HL-60 (cell line): ENCODE data around the gene IQCE.

Experiments
- DNase-seq, 2 experiments: peaks; one replicate each; pipeline ENCODE4 v3.0.0-alpha.2; 2010 to 2020; ENCODE audit warnings: low read depth in 1 of 2, low spot score in 1 of 2
- H3K27ac ChIP-seq: fragments of 250-450 bp; sonication (Bioruptor Pico); replicated peaks from 2 replicates; pipeline ENCODE4 v1.5.1; 2020; ENCODE audit warnings: mild to moderate bottlenecking, moderate library complexity
- H3K27me3 ChIP-seq: fragments of 250-450 bp; sonication (Bioruptor Pico); 2 replicates; pipeline ENCODE4 v1.5.1; 2021; ENCODE audit warnings: mild to moderate bottlenecking, moderate library complexity; ENCODE audit not compliant: insufficient read depth, poor library complexity, severe bottlenecking
- H3K4me3 ChIP-seq: replicated peaks from 2 replicates; pipeline ENCODE4 v1.5.1; 2011; ENCODE audit warnings: mild to moderate bottlenecking, control low read depth, low read length; ENCODE audit not compliant: insufficient read depth
- CTCF ChIP-seq: IDR thresholded peaks from one replicate; pipeline ENCODE4 v1.5.1; 2011; ENCODE audit warnings: low read length, control low read depth, inconsistent platforms; ENCODE audit not compliant: insufficient read depth
- GABPA ChIP-seq: IDR thresholded peaks from 2 replicates; pipeline ENCODE4 v1.6.1; 2012; ENCODE audit warnings: low read depth
- POLR2AphosphoS5 ChIP-seq: IDR thresholded peaks from 2 replicates; pipeline ENCODE4 v1.6.1; 2012; ENCODE audit warnings: low read depth
- REST ChIP-seq: IDR thresholded peaks from 2 replicates; pipeline ENCODE4 v1.6.1; 2012; ENCODE audit warnings: low read depth; ENCODE audit not compliant: insufficient replicate concordance
- SPI1 ChIP-seq: IDR thresholded peaks from 2 replicates; pipeline ENCODE4 v1.6.1; 2012; ENCODE audit warnings: low read depth, mild to moderate bottlenecking, borderline replicate concordance

Gene IQCE

GRCh38 chr7:2597273-2597640 lies 38.5 kb downstream of the IQCE start:
- Histone ChIP-seq H3K4me3 (no peak overlapping the region), H3K27me3 (no peaks in the 10 kb centered on the region), H3K27ac (no peak overlapping the region)
- TF ChIP-seq GABPA (no peak), REST (no peak), POLR2AphosphoS5 (no peak), CTCF (no peak), SPI1 (no peak)
- DNase-seq = no peak

- Histone ChIP-seq H3K4me3 (no peak overlapping the region), H3K27ac (no peak overlapping the region), H3K27me3 (no peaks in the 10 kb centered on the region)
- TF ChIP-seq REST (no peak), GABPA (no peak), CTCF (no peak), POLR2AphosphoS5 (no peak), SPI1 (no peak)
- DNase-seq = no peak
These were observed 39.5 kb downstream of the IQCE start for GRCh38 chr7:2598154-2598823.

GRCh38 chr7:2601065-2601464 lies 42.3 kb downstream of the IQCE start:
- H3K4me3 ChIP-seq = no peak overlapping the region
- H3K27ac ChIP-seq = no peak overlapping the region
- no peak for TF ChIP-seq SPI1
- TF ChIP-seq REST = no peak
- no peak for TF ChIP-seq GABPA
- TF ChIP-seq CTCF = no peak
- no peak for TF ChIP-seq POLR2AphosphoS5
- no peak for DNase-seq
- no peaks in the 10 kb centered on the region for H3K27me3 ChIP-seq
